Measurements from ENCODE around the gene SYCP3.

- TF ChIP-seq CTCF (IDR thresholded peaks at IDR 0.05; ENCODE audit: insufficient read depth, low read length) (no peak), REST (IDR thresholded peaks at IDR 0.05; ENCODE audit: insufficient replicate concordance, low read depth) (no peak)
These were observed 43.6 kb downstream of the SYCP3 start for GRCh38 chr12:101695706-101696105.

Data from HL-60 (cell line).